HG03025 (cell line): ENCODE results near the gene TACC2.

Experiments used
- ATAC-seq: cut with Tn5 transposase; IDR thresholded peaks from one replicate; pipeline ENCODE4 v1.9.1; 2021; ENCODE audit warnings: mild to moderate bottlenecking, moderate library complexity; ENCODE audit not compliant: unreplicated experiment, low FRiP score

TACC2 gene

DNA sequence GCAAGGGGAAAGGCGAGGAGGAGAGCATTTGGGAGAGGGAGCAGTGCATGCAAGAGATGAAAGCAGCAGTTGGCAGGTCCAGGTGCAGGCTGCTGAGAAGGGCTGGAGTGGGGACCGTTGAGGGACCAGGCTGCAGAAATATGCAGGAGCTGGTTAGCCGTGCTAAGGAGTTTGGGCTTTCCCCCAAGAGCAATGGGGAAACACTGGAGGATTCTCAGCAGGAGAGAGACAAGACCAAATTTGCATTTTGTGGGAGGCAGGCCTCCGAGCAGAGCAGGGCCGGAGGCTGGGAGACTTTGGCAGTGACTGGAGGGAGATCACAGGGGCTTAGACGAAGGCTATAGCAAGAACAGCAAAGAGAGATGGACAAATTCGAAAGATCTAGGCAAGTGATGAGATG lies 293.9 kb downstream of the TACC2 start:
- ATAC-seq, result no peak

DNA sequence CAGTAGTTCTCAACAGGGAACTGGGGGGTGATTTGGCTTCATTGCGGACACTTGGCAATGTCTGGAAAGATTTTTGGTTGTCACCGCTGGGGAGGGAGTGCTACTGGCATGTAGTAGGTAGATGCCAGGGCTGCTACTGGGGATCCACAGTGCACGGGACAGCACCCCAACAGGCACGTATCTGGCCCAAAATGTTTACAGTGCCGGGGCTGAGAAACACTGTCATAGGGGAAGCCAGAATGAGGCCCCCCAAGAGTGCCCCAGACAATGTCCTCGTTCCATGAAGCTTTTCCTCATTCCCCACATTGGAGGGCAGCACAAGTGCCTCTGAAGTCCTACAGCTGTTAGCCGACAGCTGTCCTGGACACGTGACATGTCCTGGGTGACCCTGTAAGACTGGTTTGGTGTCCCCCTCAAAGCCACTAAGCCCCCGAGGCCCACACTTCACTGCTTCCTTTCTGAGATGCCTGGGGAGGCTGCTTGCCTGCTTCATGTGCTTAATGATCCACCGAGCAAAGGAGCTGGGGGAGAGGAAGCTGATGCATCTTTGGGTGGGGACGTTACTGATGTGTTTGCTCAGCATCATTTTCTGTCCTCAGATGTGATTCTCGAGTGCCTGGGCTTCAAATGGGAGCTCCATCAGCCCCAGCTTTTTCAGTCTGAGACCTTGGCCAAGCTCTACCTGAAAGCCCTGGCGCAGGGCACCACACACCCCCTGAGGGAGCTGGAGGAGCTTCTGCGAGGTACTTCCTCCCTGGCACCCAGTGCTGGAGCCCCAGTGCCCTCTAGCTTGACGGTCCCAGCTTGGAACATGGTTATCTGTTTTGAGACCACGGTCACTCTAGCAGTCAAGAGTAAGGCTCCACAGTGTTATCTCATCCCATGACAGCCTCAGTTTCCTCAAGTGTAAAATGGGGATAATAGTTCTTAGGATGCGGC lies 296.8 kb downstream of the TACC2 start:
- no peak for ATAC-seq

DNA sequence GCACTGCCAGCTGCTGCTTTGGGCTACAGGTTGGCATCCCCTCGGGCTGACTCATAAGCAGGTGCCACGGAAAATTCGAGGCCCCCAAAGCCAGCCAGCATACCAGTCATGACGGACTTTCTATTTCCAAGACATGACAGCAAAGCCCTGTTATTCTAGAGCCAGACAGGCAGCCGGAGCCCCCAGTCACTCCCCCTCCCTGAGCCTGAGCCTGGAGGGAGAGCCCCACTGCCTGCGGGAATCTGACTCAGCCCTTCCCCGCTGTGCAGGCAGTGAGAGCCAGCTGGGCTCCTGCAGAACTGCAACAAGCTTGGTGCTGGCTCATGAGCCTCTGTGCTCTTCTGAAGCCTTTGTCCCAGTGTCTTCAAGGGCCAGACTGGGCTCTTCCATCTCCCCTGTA lies 297.9 kb downstream of the TACC2 start:
- no peak for ATAC-seq

DNA sequence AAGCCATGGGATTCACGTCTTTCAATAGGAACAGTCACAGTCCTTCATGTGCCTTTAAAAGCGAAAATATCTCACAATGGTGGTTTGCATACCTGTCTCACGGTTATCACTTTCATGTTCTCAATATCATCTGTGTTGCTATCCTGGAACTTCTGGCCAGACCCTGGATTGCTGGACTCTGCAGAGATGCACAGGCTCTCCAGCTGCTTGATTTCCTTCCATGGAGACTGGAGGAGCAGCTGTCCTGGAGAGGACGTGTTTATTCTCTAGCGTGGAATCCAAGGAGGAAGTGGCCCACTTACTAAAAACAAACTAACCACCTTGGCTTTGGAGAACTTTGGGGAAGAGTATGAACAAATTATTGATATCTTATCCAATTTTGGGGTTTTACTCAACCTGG lies 298.6 kb downstream of the TACC2 start:
- no peak for ATAC-seq

DNA sequence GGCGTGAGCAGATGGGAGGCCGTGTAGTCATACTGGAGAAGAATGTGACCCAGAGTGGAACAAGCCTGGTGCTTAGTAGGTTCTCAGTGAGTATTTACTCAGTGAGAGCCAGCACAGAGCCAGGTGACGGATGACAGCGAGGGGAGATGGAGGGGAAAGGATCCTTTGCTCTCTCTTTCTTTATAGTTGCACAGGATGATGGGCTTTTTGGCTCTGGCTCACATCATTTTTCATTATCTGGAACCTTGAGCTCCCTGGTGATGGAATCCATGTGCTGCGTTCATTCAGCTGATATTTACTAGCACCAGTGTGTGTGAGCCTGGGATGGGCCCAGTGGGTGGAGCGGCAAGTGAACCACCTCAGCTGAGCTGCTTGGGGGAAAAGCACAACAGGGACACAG lies 299.3 kb downstream of the TACC2 start:
- no peak for ATAC-seq

DNA sequence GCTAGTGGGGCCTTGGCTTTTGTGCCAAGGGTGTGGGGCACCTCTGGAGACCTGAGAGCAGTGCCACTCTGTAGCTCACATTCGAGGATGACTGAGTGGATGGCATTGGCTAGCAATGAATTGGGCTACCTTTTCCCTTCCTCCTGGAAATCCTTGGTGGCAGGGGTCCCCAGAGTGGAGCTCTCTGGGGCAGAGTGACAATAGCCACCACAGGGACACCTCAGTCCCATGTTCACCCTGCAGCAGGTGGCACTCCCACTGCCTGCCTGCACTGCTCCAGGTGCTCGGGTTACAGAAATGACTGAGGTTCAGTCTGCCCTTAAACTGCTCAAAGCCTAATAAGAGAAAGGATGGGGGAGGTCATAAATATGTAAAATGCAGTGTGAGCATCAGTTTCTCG lies 300.0 kb downstream of the TACC2 start:
- ATAC-seq, result no peak

DNA sequence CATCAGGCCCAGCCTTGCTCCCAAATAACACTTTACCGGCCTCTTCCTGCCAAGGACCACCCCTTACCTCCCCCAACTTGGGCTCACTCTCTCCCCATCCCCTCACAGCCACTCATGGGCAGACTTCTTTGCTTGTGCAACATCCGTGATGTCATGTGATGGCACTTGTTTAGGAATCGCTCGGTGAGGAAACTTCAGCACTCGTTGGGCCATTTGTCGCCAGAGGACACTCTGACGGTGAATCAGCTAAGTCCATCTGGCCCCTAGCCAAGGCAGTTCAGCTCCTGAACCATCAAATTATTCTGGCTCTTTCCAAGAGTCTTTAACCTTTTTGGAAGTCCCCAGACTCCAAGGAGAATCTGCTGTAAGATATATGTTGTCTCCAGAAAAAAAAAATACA lies 301.4 kb downstream of the TACC2 start:
- ATAC-seq, result no peak

DNA sequence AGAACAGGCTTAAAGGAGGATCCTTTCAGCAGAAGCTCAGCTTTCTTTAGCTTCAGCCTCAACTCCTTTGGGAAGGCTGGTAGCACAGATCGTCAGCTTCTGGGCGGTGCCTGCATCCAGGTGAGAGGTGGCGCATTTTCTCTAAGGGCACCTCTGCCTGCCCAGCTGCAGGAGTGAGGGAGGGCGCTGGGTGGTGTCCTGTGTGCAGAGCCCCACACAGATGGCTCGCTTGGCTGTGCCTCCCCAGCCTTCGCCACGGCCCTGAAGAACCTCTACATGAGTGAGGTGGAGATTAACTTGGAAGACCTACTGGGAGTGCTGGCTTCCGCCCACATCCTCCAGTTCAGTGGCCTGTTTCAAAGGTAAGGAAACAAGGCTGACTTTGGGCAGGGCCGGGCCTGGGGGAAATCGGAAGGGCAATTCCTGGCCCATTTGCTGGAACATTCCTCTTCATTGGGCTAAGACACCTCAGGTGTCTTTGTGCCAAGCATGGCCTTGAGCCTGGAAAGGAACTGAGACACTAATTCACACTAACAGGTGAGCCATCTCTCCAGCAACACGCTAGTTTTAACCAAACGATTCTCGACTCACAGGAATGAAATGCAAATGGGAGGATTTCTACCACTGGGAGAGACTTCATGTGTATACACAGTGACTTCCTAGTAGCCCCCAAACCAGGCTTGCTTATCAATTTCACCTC lies 302.0 kb downstream of the TACC2 start:
- ATAC-seq, result no peak

DNA sequence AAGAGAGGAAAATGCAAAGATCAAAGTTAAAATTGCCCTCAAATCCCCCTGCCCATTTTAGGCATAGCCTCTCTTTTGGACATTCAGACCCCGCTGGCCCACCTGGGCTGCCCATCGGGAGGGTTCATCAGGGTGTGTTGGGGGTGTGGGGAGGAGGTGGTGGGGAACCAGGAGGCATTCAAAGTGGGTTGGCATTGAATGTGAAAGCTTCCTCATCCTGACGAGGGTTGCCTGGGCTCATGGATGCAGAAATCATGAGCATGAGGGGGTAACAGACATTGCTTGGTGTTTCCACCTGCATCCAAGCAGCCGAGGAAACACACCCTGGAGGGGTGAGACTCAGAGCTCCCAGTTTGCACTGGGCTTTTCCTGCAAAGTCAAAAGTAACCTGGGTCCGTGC lies 302.8 kb downstream of the TACC2 start:
- no peak for ATAC-seq

DNA sequence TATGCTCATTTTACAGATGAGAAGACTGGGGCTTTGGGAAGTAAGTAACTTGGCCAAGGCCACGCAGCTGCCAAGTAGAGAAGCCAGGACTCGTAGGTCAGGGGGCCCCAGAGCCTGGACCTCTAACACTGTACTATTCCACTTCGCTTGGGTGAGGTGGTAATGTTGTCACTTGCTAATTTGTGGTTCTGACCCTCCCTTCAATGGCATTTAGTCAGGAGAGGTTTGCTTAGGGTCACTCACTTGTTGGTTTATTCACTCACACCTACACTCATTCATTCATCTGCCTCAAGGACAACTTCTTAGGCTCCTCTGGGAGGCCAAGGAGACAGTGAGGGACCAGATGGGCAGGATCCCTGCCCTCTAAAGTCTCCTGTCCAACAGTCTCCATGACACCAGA lies 303.4 kb downstream of the TACC2 start:
- no peak for ATAC-seq

DNA sequence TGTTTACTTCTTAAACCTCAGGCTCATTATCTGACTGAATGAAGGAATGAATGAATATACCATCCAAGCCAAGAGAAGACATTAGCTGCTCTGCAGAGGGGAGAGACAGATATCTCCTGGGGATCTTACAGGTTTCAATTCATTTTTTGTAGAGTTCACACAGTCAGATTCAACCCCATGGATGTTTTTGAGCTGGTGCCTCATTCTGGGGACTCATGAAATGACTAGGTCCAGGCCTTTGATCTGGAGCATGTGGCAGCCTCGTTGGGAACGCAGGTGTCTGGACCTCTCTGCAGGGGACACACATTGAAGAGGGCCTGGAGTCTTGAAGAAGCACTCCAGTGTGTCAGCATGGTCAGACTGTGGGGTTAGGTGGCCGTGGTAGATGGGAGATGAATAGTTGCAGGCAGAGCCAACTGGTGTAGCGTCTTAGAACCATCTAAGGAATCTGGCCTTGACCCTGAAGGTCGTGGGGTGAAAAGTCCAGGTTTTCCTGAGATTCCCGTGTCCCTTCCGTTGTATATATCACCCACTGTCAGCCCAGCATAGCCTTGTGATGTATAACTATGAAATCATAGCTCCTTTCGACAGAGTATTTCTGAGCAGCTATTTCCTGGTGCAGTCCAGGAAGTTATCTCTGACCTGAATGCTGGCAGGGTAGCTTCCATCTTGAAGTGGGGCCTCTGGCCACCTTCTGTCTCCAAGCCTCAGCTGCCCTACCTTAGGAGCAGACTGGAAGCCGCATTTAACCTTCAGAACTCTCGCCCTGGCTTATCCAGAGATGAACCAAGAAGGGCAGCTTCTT lies 304.4 kb downstream of the TACC2 start:
- no peak for ATAC-seq

DNA sequence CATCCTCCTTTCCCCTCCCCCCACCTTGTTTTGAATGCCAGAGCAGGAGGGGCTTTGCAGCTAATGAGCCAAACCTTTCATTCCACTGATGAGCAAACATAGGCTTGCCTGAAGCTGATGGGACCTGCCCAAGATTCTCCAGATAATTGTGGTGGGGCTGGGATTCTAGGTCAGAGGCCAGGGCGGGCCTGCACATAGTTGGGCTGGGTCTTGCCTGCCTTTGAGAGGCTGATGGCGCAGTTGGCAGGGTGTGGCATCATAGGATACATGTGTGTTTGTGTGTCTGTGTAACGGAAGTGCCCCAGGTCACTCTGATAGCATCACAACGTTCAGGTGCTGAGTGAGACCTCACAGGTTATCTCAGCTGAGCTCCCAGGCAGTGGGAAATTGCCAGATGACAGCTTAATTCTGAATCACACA lies 305.0 kb downstream of the TACC2 start:
- ATAC-seq, result no peak

DNA sequence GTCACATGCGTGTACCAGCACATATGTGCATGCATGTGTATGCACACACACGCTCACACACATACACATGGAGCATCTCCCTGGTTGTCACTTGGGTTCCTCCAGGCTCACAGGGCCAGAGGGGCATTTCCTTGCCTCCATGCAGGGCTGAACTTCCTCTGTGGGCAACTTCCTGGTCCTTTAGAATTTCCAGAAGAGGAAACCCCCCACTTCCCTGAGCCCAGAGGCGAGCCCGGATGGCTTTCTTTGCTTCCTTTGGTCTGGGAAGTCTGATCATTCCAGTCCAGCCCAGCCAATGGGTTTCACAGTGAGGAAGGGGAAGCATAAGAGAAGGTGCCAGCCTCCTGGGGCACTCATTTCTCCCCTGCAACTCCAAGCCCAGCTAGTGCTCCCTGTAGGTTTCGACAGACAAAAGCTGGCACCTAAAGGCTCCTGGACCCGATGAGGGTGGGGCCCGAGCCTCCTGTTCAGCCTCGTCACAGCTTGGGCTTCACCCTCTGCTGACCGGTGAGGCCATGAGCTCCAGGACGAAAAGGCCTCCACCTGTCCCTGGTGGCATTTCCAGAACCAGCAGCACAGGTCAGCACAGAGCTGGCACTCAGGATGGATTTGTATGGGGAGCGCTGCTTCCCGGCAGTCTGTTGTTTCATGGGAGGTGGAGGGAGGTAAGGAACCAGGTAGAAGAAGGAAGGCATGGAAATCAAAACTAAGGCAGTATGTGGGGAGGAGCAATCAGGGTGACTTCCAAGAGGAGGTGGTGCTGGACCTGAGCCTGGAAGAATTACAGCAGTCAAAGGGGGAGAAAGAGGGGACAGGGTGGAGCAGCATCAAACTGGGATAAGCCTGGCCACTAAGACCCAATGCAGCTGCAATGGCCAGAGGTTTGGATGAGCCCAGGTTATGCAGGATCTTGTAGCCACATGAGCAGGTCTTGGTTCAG lies 305.8 kb downstream of the TACC2 start:
- no peak for ATAC-seq

DNA sequence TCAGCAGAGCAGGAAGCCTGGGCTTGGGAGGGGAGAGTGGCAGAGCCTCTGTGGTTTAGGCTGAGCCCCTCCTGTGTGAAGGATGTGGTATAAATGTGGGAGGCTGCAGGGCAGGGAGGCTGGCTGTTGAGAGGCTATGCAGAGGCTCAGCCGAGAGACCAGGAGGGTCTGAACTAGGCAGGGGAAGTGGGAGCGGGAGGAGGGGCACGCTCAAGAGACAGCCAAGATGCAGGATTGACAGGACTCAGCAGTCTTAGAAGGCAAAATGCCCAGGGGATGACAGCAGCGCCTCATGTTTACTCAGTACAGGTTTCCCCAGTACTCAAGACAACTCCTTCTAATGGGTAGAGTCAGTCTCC lies 306.5 kb downstream of the TACC2 start:
- ATAC-seq, result no peak

GRCh38 chr10:122296363-122297120 lies 307.6 kb downstream of the TACC2 start:
- ATAC-seq, result no peak

- ATAC-seq, result no peak
Observed at GRCh38 chr10:122297583-122297982, 308.6 kb downstream of the TACC2 start.

DNA sequence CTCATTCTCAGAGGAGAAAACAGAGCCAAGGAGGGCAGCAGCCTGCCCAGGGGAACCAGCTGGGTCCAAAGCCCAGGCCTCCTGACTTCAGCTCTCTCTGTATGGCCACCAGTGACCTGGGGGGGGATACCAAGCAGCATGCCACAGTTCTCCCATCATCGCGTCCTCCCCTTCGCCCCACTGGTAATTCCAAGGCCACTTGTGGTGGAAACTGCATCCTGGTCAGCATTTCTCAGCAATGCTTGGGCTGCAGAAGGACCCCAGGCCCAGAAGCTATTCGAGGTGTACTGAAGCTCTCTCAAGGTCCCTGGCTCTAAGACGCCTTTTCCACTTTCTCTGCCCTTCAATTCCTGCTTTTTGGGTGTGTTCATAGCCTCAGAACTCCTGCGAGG lies 309.2 kb downstream of the TACC2 start:
- ATAC-seq, result no peak

DNA sequence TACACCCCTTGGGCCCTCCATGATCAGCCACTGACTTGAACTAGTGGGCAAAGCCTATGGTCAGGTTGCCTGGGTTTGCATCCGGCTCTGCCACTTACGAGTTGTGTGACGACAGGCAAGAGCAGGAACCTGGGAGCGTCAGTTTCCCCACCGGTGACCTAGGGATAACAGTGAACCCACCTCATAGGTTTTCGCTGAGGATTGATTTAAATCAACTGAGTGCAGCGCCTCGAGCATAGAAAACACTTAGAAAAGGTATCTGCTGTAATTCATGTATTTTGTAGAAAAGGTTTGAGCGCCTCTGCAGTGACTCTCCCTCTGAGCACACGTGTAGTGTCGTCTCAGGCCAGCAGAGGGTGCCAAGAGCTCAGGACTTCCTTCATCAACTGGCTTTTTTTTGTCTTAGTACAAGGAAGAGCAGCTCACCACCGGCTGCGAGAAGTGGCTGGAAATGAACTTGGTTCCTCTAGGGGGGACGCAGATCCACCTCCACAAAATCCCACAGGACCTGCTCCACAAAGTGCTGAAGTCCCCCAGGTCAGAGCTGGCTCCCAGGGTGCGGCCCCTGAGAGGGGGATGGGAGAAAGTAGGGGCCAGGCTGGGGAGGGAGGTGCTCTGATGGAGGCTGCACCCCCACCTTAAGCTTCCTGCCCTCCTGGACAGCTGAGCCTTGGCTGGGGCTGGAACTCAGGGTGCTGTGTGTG lies 309.8 kb downstream of the TACC2 start:
- no peak for ATAC-seq
